HG03280 (cell line): ENCODE data around the gene CDR2L.
A peak's percentile ranks its signal among the peaks of the same experiment; 100 is the strongest.
"Not testable (repeated sequence)": the region's sequence is repeated elsewhere in the genome, so short reads cannot be mapped to it uniquely, and the experiment has no call there.

Experiments used
- ATAC-seq: cut with Tn5 transposase; IDR thresholded peaks from one replicate; pipeline ENCODE4 v1.9.1; 2021; ENCODE audit warnings: mild to moderate bottlenecking, moderate library complexity; ENCODE audit not compliant: unreplicated experiment

CDR2L gene

DNA sequence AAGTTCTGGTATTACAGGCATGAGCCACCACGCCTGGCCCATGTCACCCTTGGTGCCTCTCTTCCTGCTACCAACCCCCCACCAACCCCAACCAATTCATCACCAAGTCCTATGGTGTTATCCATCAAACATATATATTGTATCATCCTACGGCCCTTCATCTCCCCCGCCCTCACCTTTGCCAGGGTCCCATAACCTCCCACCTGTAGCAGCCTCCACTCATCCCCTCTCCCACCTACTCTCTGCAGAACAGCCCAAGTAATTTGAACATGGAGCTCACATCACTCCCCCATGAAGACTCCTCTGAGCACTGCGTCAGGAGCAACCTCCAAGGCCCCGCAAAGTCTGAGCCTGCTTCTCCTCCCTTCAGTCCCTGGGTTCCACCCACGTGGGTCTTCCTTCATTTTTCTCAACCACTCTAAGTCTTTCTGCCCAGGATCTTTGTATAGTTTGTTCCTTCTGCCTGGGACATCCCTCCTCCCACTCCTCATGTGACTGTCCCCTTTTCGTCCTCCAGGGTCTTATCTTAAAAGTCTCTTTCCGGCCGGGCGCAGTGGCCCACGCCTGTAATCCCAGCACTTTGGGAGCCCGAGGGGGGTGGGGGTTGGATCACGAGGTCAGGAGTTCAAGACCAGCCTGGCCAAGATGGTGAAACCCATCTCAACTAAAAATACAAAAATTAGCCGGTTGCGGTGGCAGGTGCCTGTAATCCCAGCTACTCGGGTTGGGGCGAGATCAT, 7.9 kb upstream of the CDR2L start:
- ATAC-seq, result no peak

GRCh38 chr17:74981318-74981978, 6.0 kb upstream of the CDR2L start:
- no peak for ATAC-seq

DNA sequence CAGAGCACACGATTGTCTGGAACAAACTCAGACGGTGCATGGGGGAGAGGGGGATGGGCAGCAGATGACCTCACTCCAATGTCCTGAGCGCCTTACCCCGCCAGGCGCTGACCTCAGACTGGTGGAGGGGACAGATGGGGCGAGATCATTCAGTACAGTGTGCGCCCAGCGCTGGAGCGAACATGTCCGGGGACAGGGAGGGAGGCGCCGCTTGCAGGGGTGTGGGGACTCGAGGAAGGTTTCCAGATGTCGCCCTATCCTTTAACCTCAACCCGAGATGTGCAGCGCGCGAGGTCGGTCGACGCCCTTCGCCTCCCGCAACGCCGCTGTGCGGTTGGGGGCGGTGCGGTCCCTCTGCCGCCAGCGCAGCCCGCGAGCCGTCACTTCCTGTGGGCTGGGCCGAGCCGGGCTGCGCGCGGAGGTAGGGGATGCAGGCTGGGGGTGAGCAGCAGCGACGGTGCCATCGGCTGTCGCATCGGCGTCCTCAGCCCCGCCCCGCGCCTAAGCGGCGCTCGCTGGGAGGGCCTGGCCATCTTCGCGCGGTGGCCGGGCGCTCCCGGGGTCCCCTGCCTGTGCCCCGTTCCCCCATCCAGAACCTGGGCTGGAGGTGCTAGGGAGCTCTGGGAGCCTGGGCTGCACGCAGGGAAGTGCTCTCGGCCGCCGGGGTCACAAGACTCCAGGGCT, 5.3 kb upstream of the CDR2L start:
- peak; percentile 38 for ATAC-seq

DNA sequence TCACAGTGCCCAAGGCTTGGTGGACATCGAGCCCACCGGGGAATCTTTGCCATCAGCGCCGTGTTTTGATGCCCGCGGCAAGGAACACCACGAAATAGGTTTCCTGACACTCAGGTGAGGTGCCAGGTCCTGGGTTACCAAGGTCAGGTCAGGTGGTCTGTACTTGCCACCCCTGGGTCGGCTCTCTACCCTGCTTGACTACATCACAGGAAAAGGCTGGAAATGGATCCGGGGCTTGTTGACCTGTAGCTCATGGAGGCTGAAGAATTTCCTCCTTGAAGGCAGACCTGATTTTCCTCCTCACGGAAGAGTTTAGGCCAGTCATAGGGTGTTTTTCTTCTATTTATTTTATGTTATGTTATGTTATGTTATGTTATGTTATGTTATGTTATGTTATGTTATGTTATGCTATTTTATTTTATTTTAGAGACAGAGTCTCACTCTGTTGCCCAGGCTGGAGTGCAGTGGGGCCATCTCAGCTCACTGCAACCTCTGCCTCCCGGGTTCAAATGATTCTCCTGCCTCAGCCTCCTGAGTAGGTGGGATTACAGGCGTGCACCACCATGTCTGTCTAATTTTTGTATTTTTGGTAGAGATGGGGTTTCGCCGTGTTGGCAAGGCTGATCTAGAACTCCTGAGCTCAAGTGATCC, 4.6 kb upstream of the CDR2L start:
- not testable (repeated sequence) for ATAC-seq

DNA sequence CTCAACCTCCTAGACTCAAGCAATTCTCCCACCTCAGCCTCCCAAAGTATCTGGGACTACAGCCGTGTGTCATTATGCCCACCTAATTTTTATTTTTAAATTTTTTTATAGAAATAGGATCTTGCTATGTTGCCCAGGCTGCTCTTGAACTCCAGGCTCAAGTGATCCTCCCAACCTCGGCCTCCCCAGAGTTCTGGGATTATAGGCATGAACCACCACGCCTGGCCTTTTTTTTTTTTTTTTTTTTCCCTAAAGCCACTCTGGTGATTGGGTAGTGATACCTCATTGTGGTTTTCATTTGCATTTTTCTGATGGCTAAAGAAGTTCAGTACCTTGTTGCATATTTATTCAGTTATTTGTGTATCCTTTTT, 1.2 kb upstream of the CDR2L start:
- ATAC-seq, result no peak

DNA sequence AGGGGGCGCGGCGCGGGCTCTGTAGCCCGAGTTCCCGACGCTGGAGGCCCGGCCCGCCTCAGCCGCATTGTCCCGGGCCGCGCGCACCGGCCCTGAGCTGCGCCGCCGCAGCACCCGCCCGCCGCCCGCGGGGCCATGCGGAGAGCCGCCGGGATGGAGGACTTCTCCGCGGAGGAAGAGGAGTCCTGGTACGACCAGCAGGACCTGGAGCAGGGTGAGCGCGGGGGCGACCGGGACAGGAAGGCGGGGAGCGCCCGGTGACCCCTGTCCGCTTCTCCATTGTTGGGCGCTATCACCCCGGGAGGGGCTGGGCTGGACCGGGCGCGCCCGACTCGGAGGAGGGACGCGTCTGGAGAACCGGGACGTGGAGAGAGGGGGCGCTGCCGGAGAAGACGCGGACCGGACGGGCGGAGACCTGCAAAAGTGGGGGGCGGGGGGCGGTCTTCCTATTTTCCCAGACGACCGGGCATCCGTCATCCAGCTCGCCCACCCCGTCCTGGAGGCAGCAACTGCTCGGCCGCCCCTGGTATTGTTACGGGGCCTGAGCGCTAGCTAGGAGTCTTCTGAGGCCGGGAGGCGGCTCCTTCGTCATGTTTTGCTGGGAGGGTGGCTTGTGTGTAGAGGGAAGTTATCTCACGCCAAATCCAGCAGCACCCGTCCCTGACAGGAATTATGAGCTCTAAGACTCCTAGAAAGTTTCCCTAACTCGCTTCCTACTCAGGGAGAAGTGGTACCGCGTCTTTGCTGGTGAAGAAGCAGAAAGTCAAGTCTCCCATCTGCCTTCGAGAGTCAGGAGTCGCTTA, 678 bp downstream of the CDR2L start:
- ATAC-seq, result peak; percentile 33

- ATAC-seq, result no peak
Measured at GRCh38 chr17:74990581-74991105, 3.2 kb downstream of the CDR2L start.

- ATAC-seq, result no peak
Measured at GRCh38 chr17:74992223-74992622, 4.8 kb downstream of the CDR2L start.

GRCh38 chr17:74994440-74994839, 7.0 kb downstream of the CDR2L start:
- no peak for ATAC-seq

GRCh38 chr17:74995847-74996246, 8.4 kb downstream of the CDR2L start:
- ATAC-seq, result no peak

GRCh38 chr17:74998783-74999182, 11.4 kb downstream of the CDR2L start:
- no peak for ATAC-seq

DNA sequence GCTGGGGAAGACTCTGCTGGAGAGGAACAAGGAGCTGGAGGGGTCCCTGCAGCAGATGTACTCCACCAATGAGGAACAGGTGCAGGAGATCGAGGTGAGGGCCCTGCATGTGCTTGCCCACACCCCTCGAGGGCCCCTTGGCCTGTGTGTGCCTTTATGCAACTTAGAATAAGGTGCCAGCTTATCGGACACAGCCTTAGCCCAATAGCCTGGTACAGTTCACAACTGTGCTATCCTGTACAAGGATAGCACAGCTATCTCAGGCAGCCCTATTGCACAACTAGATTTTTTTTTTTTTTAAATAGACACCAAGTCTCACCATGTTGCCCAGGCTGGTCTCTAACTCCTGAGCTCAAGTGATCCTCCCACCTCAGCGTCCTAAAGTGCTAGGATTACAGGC, 12.1 kb downstream of the CDR2L start:
- ATAC-seq, result no peak

- ATAC-seq, result no peak
Measured at GRCh38 chr17:75001915-75002843, 14.7 kb downstream of the CDR2L start.

DNA sequence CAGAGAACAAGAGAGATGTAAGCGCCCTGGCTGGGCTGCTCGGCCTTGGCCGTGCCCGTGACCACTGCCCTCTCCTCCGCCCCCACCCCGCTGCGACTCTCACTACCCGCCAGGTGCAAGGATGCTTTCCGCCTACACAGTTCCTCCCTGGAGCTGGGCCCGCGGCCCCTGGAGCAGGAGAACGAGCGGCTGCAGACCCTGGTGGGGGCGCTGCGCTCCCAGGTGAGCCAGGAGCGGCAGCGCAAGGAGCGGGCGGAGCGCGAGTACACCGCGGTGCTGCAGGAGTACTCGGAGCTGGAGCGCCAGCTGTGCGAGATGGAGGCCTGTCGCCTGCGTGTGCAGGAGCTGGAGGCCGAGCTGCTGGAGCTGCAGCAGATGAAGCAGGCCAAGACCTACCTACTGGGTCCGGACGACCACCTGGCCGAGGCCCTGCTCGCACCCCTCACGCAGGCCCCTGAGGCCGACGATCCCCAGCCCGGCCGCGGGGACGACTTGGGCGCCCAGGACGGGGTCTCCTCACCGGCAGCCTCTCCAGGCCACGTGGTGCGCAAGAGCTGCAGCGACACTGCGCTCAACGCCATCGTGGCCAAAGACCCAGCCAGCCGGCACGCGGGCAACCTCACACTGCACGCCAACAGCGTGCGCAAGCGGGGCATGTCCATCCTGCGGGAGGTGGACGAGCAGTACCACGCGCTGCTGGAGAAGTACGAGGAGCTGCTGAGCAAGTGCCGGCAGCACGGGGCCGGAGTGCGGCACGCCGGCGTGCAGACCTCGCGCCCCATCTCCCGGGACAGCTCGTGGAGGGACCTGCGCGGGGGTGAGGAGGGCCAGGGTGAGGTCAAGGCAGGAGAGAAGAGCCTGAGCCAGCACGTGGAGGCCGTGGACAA, 15.9 kb downstream of the CDR2L start:
- no peak for ATAC-seq

DNA sequence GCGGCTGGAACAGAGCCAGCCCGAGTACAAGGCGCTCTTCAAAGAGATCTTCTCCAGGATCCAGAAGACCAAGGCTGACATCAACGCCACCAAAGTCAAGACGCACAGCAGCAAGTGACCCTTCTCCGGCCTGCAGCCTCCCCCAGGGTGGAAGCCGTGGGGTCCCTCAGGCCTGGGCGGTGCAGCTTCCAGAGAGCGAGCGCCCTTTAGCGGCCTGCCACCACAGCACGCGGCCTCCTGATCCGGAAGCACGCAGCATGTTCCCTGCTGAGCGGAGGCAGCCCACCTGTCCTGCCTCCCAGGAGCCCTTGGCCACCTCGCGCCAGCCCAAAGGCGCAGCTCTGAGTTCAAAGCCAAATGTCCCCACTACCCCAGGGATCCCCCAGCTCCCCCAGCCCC, 16.5 kb downstream of the CDR2L start:
- no peak for ATAC-seq

- ATAC-seq, result no peak
Measured at GRCh38 chr17:75004371-75004770, 16.9 kb downstream of the CDR2L start.

GRCh38 chr17:75005291-75005690, 17.9 kb downstream of the CDR2L start:
- no peak for ATAC-seq

GRCh38 chr17:75006084-75006483, 18.7 kb downstream of the CDR2L start:
- not testable (repeated sequence) for ATAC-seq
